IMR-90 (cell line): Measurements from ENCODE around the gene LRRC7. TPM values are rescaled to one million over a fixed set of nuclear protein-coding genes. Genes with fewer than 3 reads are reported as not detected.

Experiments
- ATAC-seq: fragments of 200-7000 bp; cut with Tn5 transposase; 2 replicates; pipeline ENCODE4 v1.9.1; 2020; ENCODE audit warnings: low read depth, mild to moderate bottlenecking, moderate library complexity
- BruUV-seq: library from RNA; stranded (reverse); fragments of 400-500 nt; replicated peaks from 2 replicates; lab custom pipeline; 2021; lab: Mats Ljungman, UMichigan
- CTCF ChIA-PET: fragments of 300-600 bp; formaldehyde crosslinking; extraction: SDS; loops from one replicate; lab custom pipeline; 2021; ENCODE audit warnings: antibody characterized with exemption; lab: Yijun Ruan, JAX
- POLR2A ChIA-PET: fragments of 300-600 bp; sonication (Branson Sonifier 250); formaldehyde crosslinking; loops from one replicate; lab custom pipeline; 2022; ENCODE audit warnings: antibody characterized with exemption; ENCODE audit not compliant: unreplicated experiment; lab: Charles Lee
- DNase-seq: peaks from one replicate; pipeline ENCODE4 v3.0.0; 2013
- H2AFZ ChIP-seq: replicated peaks from 2 replicates; pipeline ENCODE3; 2013; ENCODE audit warnings: low read length, mild to moderate bottlenecking; ENCODE audit not compliant: poor library complexity
- H2AK5ac ChIP-seq: 2 replicates; pipeline ENCODE4 v1.6.1; 2013; ENCODE audit warnings: low read depth, low read length, inconsistent platforms
- H2AK9ac ChIP-seq: replicated peaks from 2 replicates; pipeline ENCODE3; 2013; ENCODE audit warnings: mild to moderate bottlenecking, low read depth, low read length, moderate library complexity; ENCODE audit not compliant: poor library complexity
- H2BK120ac ChIP-seq: 2 replicates; pipeline ENCODE4 v1.6.1; 2013; ENCODE audit warnings: low read depth, low read length, inconsistent platforms
- H2BK15ac ChIP-seq: 3 replicates; pipeline ENCODE4 v1.6.1; 2013; ENCODE audit warnings: low read depth, low read length, inconsistent platforms
- H2BK20ac ChIP-seq: 2 replicates; pipeline ENCODE4 v1.6.1; 2013; ENCODE audit warnings: low read depth, mild to moderate bottlenecking, inconsistent platforms, low read length, moderate library complexity
- H2BK5ac ChIP-seq: 2 replicates; pipeline ENCODE4 v1.6.1; 2013; ENCODE audit warnings: mild to moderate bottlenecking, low read depth, low read length, inconsistent platforms; ENCODE audit not compliant: poor library complexity, severe bottlenecking
- H3K14ac ChIP-seq: replicated peaks from 2 replicates; pipeline ENCODE4 v1.6.1; 2013; ENCODE audit warnings: low read depth, low read length, inconsistent platforms
- H3K18ac ChIP-seq: 2 replicates; pipeline ENCODE4 v1.6.1; 2013; ENCODE audit warnings: low read depth, low read length, control low read depth
- H3K23ac ChIP-seq: 2 replicates; pipeline ENCODE4 v1.6.1; 2013; ENCODE audit warnings: low read depth, low read length, inconsistent platforms
- H3K27ac ChIP-seq: 2 replicates; pipeline ENCODE4 v1.5.1; 2013; ENCODE audit warnings: mild to moderate bottlenecking, control low read depth, low read length; ENCODE audit not compliant: insufficient read depth
- H3K27me3 ChIP-seq: 2 replicates; pipeline ENCODE4 v1.6.1; 2013; ENCODE audit warnings: low read length; ENCODE audit not compliant: control insufficient read depth, insufficient read depth
- H3K36me3 ChIP-seq: 2 replicates; pipeline ENCODE4 v1.6.1; 2013; ENCODE audit warnings: low read length, mixed read lengths; ENCODE audit not compliant: control insufficient read depth, insufficient read depth
- H3K4ac ChIP-seq: 2 replicates; pipeline ENCODE4 v1.6.1; 2013; ENCODE audit warnings: low read depth, low read length, inconsistent platforms
- H3K4me1 ChIP-seq: 2 replicates; pipeline ENCODE4 v1.6.1; 2013; ENCODE audit warnings: low read length, mixed read lengths; ENCODE audit not compliant: control insufficient read depth, insufficient read depth
- H3K4me2 ChIP-seq: 2 replicates; pipeline ENCODE4 v1.6.1; 2013; ENCODE audit warnings: low read depth, mild to moderate bottlenecking, control low read depth, low read length, moderate library complexity
- H3K4me3 ChIP-seq: 2 replicates; pipeline ENCODE4 v1.5.1; 2013; ENCODE audit warnings: low read depth, mild to moderate bottlenecking, control low read depth, low read length, moderate library complexity; ENCODE audit not compliant: insufficient read depth
- H3K56ac ChIP-seq: 2 replicates; pipeline ENCODE4 v1.6.1; 2013; ENCODE audit warnings: low read length, inconsistent platforms; ENCODE audit not compliant: insufficient read depth; ENCODE audit errors: extremely low read depth
- H3K79me1 ChIP-seq, 2 experiments: 2 replicates each; pipeline ENCODE4 v1.6.1; 2013; ENCODE audit warnings: low read length in 2 of 2, inconsistent platforms in 1 of 2, low read depth in 1 of 2
- H3K9ac ChIP-seq: 2 replicates; pipeline ENCODE4 v1.6.1; 2013; ENCODE audit warnings: low read depth, low read length, control low read depth
- H3K9me1 ChIP-seq: 2 replicates; pipeline ENCODE4 v1.6.1; 2013; ENCODE audit warnings: low read length, inconsistent platforms; ENCODE audit not compliant: insufficient read depth
- H3K9me3 ChIP-seq: 2 replicates; pipeline ENCODE4 v1.6.1; 2013; ENCODE audit warnings: low read length; ENCODE audit not compliant: control insufficient read depth, insufficient read depth
- H4K20me1 ChIP-seq: 2 replicates; pipeline ENCODE4 v1.6.1; 2013; ENCODE audit warnings: low read length, inconsistent platforms; ENCODE audit not compliant: insufficient read depth
- H4K5ac ChIP-seq: 2 replicates; pipeline ENCODE4 v1.6.1; 2013; ENCODE audit warnings: mild to moderate bottlenecking, low read depth, low read length, control low read depth
- H4K8ac ChIP-seq, 2 experiments: 2 replicates each; pipeline ENCODE4 v1.6.1; 2013; ENCODE audit warnings: low read depth in 2 of 2, low read length in 2 of 2, control low read depth in 1 of 2, inconsistent platforms in 1 of 2
- H4K91ac ChIP-seq: 2 replicates; pipeline ENCODE4 v1.6.1; 2013; ENCODE audit warnings: low read depth, low read length, inconsistent platforms; ENCODE audit not compliant: insufficient read depth
- BHLHE40 ChIP-seq: fragments of 150-350 bp; IDR thresholded peaks from 2 replicates; pipeline ENCODE4 v1.6.1; 2016; ENCODE audit warnings: mild to moderate bottlenecking, low read depth, low read length
- CEBPB ChIP-seq: IDR thresholded peaks from 2 replicates; pipeline ENCODE4 v1.6.1; 2012; ENCODE audit warnings: low read depth, low read length, improper control_type of control experiment
- CHD1 ChIP-seq: IDR thresholded peaks from 2 replicates; pipeline ENCODE4 v1.6.1; 2012; ENCODE audit warnings: low read depth, low read length, improper control_type of control experiment
- FOS ChIP-seq: fragments of 150-350 bp; IDR thresholded peaks from 2 replicates; pipeline ENCODE4 v1.6.1; 2016; ENCODE audit warnings: low read depth, low read length
- MAFK ChIP-seq: IDR thresholded peaks from 2 replicates; pipeline ENCODE4 v1.6.1; 2012; ENCODE audit warnings: low read depth, low read length, improper control_type of control experiment
- MAZ ChIP-seq: IDR thresholded peaks from 2 replicates; pipeline ENCODE4 v1.6.1; 2012; ENCODE audit warnings: low read depth, mild to moderate bottlenecking, low read length, improper control_type of control experiment, moderate library complexity, borderline replicate concordance
- MXI1 ChIP-seq: IDR thresholded peaks from 2 replicates; pipeline ENCODE4 v1.6.1; 2012; ENCODE audit warnings: low read depth, mild to moderate bottlenecking, low read length, moderate library complexity, borderline replicate concordance
- NFE2L2 ChIP-seq: fragments of 150-350 bp; IDR thresholded peaks from 2 replicates; pipeline ENCODE4 v1.6.1; 2016; ENCODE audit warnings: low read depth, mild to moderate bottlenecking, low read length
- POLR2A ChIP-seq: IDR thresholded peaks from 2 replicates; pipeline ENCODE4 v1.6.1; 2012; ENCODE audit warnings: mild to moderate bottlenecking, low read depth, low read length
- RAD21 ChIP-seq: IDR thresholded peaks from 2 replicates; pipeline ENCODE4 v1.6.1; 2012; ENCODE audit warnings: low read length, improper control_type of control experiment
- RCOR1 ChIP-seq: IDR thresholded peaks from 2 replicates; pipeline ENCODE4 v1.6.1; 2012; ENCODE audit warnings: mild to moderate bottlenecking, low read length, improper control_type of control experiment; ENCODE audit not compliant: insufficient replicate concordance
- RFX5 ChIP-seq: IDR thresholded peaks from 2 replicates; pipeline ENCODE4 v1.8.0; 2012; ENCODE audit warnings: low read depth, mild to moderate bottlenecking, low read length, moderate library complexity
- SMC3 ChIP-seq: fragments of 150-350 bp; IDR thresholded peaks from 2 replicates; pipeline ENCODE4 v1.6.1; 2016; ENCODE audit warnings: low read depth, mild to moderate bottlenecking, antibody characterized with exemption, low read length, moderate library complexity
- WGBS, 2 experiments: methylation state at CpG; one replicate each; pipeline versions ENCODE4 v1.1.5 to v1.1.7; 2013; ENCODE audit warnings: missing lambda C conversion rate in 2 of 2; ENCODE audit not compliant: insufficient read length in 1 of 2; ENCODE audit errors: extremely low coverage in 2 of 2; 5-methylcytosine and 5-hydroxymethylcytosine counted together
- dilution Hi-C: fragments of 300-500 bp; cut with HindIII; formaldehyde crosslinking; loops from one replicate; pipeline ENCODE4 v1.14.3; 2018; ENCODE audit warnings: low sequenced_read_pairs; ENCODE audit not compliant: unreplicated experiment
- in situ Hi-C: fragments of 300-500 bp; cut with MboI; formaldehyde crosslinking; loops from 3 replicates; pipeline ENCODE4 v1.14.3; 2019; ENCODE audit warnings: low sequenced_read_pairs, inconsistent platforms, mixed read lengths
- intact Hi-C: fragments of 100-400 bp; cut with micrococcal nuclease; formaldehyde crosslinking; loops from 2 replicates; pipeline ENCODE4 v1.10.0; 2022
- polyA plus RNA-seq, 3 experiments: library from polyadenylated mRNA; depleted of rRNA; stranded (reverse); fragments of >200 nt; gene quantifications; 2 replicates each; pipeline ENCODE4 v1.2.3, GENCODE V29; 2012; ENCODE audit warnings: low replicate concordance in 1 of 3
- total RNA-seq: library from RNA; depleted of rRNA; stranded (reverse); fragments of >200 nt; gene quantifications from 2 replicates; pipeline ENCODE4 v1.2.3, GENCODE V29; 2012
- TF ChIP-seq, protein P1 (sequence below): fragments of 150-350 bp; IDR thresholded peaks from 2 replicates; pipeline ENCODE4 v1.6.1; 2017; ENCODE audit warnings: mild to moderate bottlenecking, antibody characterized with exemption, low read length, low read depth
- TF ChIP-seq, protein P2 (sequence below): conservative IDR thresholded peaks from 2 replicates; pipeline ENCODE4 v1.5.1; 2012; ENCODE audit warnings: mild to moderate bottlenecking, low read depth, low read length, improper control_type of control experiment
- TF ChIP-seq, protein P3 (sequence below): fragments of 150-350 bp; IDR thresholded peaks from 2 replicates; pipeline ENCODE4 v1.6.1; 2016; ENCODE audit warnings: low read depth, mild to moderate bottlenecking, low read length, moderate library complexity, borderline replicate concordance

The LRRC7 gene
- total and polyA plus RNA-seq, 2 of the 4 experiments (the other 2 are of a cell fraction), result under 0.01 to 0.02 TPM

DNA sequence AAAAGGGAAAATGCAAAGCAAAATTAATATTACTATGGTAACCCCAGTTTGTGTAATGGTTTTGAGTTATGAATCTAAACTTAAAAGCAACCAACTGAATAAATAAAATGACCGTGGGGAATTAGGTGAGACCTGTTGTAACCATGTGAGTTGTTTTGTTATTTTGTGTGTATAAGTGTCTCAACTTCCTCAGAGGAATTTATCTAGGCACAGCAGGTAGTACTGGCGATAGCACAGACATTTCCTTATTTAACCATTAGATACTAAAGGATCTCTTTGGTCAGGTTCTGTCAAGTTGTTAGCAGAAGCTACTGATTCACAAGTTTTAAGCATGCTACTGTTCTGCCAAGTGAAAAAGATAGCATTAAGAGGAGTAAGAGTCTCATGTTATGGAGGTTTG is 39.3 kb upstream of the LRRC7 start:
- TF ChIP-seq, protein P1, sequence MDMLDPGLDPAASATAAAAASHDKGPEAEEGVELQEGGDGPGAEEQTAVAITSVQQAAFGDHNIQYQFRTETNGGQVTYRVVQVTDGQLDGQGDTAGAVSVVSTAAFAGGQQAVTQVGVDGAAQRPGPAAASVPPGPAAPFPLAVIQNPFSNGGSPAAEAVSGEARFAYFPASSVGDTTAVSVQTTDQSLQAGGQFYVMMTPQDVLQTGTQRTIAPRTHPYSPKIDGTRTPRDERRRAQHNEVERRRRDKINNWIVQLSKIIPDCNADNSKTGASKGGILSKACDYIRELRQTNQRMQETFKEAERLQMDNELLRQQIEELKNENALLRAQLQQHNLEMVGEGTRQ, result no peak
- TF ChIP-seq NFE2L2 (no peak), RCOR1 (no peak), RAD21 (no peak), POLR2A (no peak), MAZ (no peak), RFX5 (no peak), MXI1 (no peak), SMC3 (no peak), CHD1 (no peak), BHLHE40 (no peak), FOS (no peak), CEBPB (no peak), MAFK (no peak)
- TF ChIP-seq, protein P2, sequence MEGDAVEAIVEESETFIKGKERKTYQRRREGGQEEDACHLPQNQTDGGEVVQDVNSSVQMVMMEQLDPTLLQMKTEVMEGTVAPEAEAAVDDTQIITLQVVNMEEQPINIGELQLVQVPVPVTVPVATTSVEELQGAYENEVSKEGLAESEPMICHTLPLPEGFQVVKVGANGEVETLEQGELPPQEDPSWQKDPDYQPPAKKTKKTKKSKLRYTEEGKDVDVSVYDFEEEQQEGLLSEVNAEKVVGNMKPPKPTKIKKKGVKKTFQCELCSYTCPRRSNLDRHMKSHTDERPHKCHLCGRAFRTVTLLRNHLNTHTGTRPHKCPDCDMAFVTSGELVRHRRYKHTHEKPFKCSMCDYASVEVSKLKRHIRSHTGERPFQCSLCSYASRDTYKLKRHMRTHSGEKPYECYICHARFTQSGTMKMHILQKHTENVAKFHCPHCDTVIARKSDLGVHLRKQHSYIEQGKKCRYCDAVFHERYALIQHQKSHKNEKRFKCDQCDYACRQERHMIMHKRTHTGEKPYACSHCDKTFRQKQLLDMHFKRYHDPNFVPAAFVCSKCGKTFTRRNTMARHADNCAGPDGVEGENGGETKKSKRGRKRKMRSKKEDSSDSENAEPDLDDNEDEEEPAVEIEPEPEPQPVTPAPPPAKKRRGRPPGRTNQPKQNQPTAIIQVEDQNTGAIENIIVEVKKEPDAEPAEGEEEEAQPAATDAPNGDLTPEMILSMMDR, result no peak
- TF ChIP-seq, protein P3, sequence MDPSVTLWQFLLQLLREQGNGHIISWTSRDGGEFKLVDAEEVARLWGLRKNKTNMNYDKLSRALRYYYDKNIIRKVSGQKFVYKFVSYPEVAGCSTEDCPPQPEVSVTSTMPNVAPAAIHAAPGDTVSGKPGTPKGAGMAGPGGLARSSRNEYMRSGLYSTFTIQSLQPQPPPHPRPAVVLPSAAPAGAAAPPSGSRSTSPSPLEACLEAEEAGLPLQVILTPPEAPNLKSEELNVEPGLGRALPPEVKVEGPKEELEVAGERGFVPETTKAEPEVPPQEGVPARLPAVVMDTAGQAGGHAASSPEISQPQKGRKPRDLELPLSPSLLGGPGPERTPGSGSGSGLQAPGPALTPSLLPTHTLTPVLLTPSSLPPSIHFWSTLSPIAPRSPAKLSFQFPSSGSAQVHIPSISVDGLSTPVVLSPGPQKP, result no peak
- H3K4me2 ChIP-seq, result no peak overlapping the region
- dilution Hi-C loops, result no loop called here
- H4K91ac ChIP-seq, result no peak overlapping the region
- no peak overlapping the region for H3K56ac ChIP-seq
- H3K79me1 ChIP-seq, result no peaks in the 10 kb centered on the region
- no peak overlapping the region for H3K18ac ChIP-seq
- no peak overlapping the region for H2AFZ ChIP-seq
- ATAC-seq, result no peak
- no peaks in the 10 kb centered on the region for H4K20me1 ChIP-seq
- H2BK120ac ChIP-seq, result no peak overlapping the region
- no peak for DNase-seq
- no peak overlapping the region for H2AK9ac ChIP-seq
- no peaks in the 10 kb centered on the region for H3K4me1 ChIP-seq
- no peaks in the 10 kb centered on the region for H3K27me3 ChIP-seq
- H3K27ac ChIP-seq, result no peak overlapping the region
- CTCF ChIA-PET, result no interaction called here
- H3K9ac ChIP-seq, result no peak overlapping the region
- H2AK5ac ChIP-seq, result no peak overlapping the region
- H3K14ac ChIP-seq, result no peak overlapping the region
- no peaks in the 10 kb centered on the region for H3K9me3 ChIP-seq
- H3K4ac ChIP-seq, result no peak overlapping the region
- no peaks in the 10 kb centered on the region for H3K36me3 ChIP-seq
- peaks cover 4% of the 10 kb centered on the region; the same call in 1 of the 2 replicates for H3K9me1 ChIP-seq
- H3K23ac ChIP-seq, result no peak overlapping the region
- intact Hi-C loops, result no loop called here
- no peak overlapping the region for H2BK20ac ChIP-seq
- H4K8ac ChIP-seq, result no peak overlapping the region
- in situ Hi-C loops, result no loop called here
- no peak overlapping the region for H4K5ac ChIP-seq
- POLR2A ChIA-PET, result no interaction called here
- H2BK15ac ChIP-seq, result no peak overlapping the region
- no peak overlapping the region for H3K4me3 ChIP-seq
- WGBS, 2 experiments, result no CpG with 5 or more reads among the region's 2 CpGs
- H2BK5ac ChIP-seq, result no peak overlapping the region
- no TSS peak for BruUV-seq
